GM12878 (cell line): ENCODE measurements around the gene EPHB1.

Experiments used
- CTCF ChIP-seq, 3 experiments: IDR thresholded peaks in 2 of 3; conservative IDR thresholded peaks in 1 of 3; 2 replicates each; pipeline ENCODE4 v1.5.1; 2011; ENCODE audit warnings: low read depth in 3 of 3, low read length in 3 of 3, mild to moderate bottlenecking in 3 of 3, control low read depth in 2 of 3, moderate library complexity in 2 of 3, inconsistent platforms in 1 of 3, mixed read lengths in 1 of 3; ENCODE audit not compliant: control insufficient read depth in 2 of 3, insufficient read depth in 1 of 3; ENCODE audit errors: extremely low read depth in 1 of 3
- FOS ChIP-seq: IDR thresholded peaks from 3 replicates; pipeline ENCODE4 v1.6.1; 2011; ENCODE audit warnings: borderline replicate concordance; ENCODE audit not compliant: insufficient read length; ENCODE audit errors: extremely low read depth
- POLR2AphosphoS5 ChIP-seq: IDR thresholded peaks from 2 replicates; pipeline ENCODE4 v1.6.1; 2011; ENCODE audit warnings: mild to moderate bottlenecking, low read length, inconsistent platforms
- RBBP5 ChIP-seq: fragments of 200-600 bp; sonication (generic); conservative IDR thresholded peaks from 2 replicates; pipeline ENCODE4 v1.6.1; 2016

GRCh38 chr3:135154186-135154585 is 359.1 kb downstream of the EPHB1 start:
- no peak for TF ChIP-seq CTCF (IDR thresholded peaks at IDR 0.05 in 2 of 3, conservative IDR thresholded peaks at IDR 0.05 in 1 of 3; ENCODE audit: control insufficient read depth in 2 of 3, extremely low read depth in 1 of 3, insufficient read depth in 1 of 3, low read depth in 3 of 3, low read length in 3 of 3)
- no peak for TF ChIP-seq FOS
- no peak for TF ChIP-seq RBBP5
- TF ChIP-seq POLR2AphosphoS5: no peak
